Progenitor cell of endocrine pancreas (in vitro differentiated cells): ENCODE data around the gene COMP. TPM values are rescaled to one million over a fixed set of nuclear protein-coding genes. Genes with fewer than 3 reads are reported as not detected.
"Not testable (repeated sequence)": the region's sequence is repeated elsewhere in the genome, so short reads cannot be mapped to it uniquely, and the experiment has no call there.

Experiments used
- DNase-seq: peaks from one replicate; pipeline ENCODE4 v3.0.0; 2021; ENCODE audit warnings: low spot score; ENCODE audit not compliant: unreplicated experiment
- H3K27ac Mint-ChIP-seq: 2 replicates; pipeline ENCODE4 v1.8.0; 2021; ENCODE audit warnings: mild to moderate bottlenecking, moderate library complexity, mixed read lengths
- H3K27me3 Mint-ChIP-seq: 2 replicates; pipeline ENCODE4 v1.8.0; 2021; ENCODE audit warnings: mixed read lengths
- H3K36me3 Mint-ChIP-seq: 2 replicates; pipeline ENCODE4 v1.8.0; 2022; ENCODE audit warnings: mixed read lengths; ENCODE audit not compliant: insufficient read depth
- H3K4me1 Mint-ChIP-seq: 2 replicates; pipeline ENCODE4 v1.8.0; 2021; ENCODE audit warnings: low read depth, mixed read lengths
- H3K4me3 Mint-ChIP-seq: 2 replicates; pipeline ENCODE4 v1.8.0; 2021; ENCODE audit warnings: low read depth, mild to moderate bottlenecking, moderate library complexity, mixed read lengths
- H3K9me3 Mint-ChIP-seq: 2 replicates; pipeline ENCODE4 v1.8.0; 2021; ENCODE audit warnings: low read depth, mixed read lengths
- total RNA-seq: library from RNA; stranded (reverse); gene quantifications from 2 replicates; pipeline ENCODE4 v1.2.1, GENCODE V29; 2021
- TF ChIP-seq, protein P1 (sequence below): fragments of 200-600 bp; sonication (generic); IDR thresholded peaks from one replicate; pipeline ENCODE4 v1.5.0; 2021; ENCODE audit warnings: antibody characterized with exemption, mild to moderate bottlenecking; ENCODE audit not compliant: unreplicated experiment

The COMP gene
- total RNA-seq, 1 donor from 2014 or later = 0.24 TPM

DNA sequence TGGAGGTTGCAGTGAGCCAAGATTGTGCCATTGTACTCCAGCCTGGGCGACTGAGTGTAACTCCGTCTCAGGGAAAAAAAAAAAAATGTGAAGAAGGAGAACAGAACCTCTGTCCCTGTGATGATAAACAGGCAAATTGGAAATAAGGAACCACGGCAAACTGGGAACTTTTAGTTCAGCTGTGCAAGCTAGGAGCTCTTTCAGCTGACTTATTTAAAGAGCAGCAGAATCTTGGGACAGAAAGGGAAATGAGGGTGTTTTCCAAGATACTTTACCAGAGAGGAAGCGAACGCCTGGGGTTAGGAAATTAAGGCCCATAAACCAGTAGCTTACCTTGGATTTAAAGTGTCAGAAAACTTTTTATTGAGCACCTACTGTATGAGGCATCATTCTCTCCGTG, 37.7 kb upstream of the COMP start:
- Mint-ChIP-seq H3K27me3 (peaks cover 4% of the 10 kb centered on the region), H3K4me3 (no peak overlapping the region), H3K27ac (no peak overlapping the region), H3K9me3 (peaks cover 7% of the 10 kb centered on the region), H3K4me1 (peaks cover 8% of the 10 kb centered on the region), H3K36me3 (peaks cover 1% of the 10 kb centered on the region)
- TF ChIP-seq, protein P1, sequence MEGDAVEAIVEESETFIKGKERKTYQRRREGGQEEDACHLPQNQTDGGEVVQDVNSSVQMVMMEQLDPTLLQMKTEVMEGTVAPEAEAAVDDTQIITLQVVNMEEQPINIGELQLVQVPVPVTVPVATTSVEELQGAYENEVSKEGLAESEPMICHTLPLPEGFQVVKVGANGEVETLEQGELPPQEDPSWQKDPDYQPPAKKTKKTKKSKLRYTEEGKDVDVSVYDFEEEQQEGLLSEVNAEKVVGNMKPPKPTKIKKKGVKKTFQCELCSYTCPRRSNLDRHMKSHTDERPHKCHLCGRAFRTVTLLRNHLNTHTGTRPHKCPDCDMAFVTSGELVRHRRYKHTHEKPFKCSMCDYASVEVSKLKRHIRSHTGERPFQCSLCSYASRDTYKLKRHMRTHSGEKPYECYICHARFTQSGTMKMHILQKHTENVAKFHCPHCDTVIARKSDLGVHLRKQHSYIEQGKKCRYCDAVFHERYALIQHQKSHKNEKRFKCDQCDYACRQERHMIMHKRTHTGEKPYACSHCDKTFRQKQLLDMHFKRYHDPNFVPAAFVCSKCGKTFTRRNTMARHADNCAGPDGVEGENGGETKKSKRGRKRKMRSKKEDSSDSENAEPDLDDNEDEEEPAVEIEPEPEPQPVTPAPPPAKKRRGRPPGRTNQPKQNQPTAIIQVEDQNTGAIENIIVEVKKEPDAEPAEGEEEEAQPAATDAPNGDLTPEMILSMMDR = no peak
- no peak for DNase-seq

DNA sequence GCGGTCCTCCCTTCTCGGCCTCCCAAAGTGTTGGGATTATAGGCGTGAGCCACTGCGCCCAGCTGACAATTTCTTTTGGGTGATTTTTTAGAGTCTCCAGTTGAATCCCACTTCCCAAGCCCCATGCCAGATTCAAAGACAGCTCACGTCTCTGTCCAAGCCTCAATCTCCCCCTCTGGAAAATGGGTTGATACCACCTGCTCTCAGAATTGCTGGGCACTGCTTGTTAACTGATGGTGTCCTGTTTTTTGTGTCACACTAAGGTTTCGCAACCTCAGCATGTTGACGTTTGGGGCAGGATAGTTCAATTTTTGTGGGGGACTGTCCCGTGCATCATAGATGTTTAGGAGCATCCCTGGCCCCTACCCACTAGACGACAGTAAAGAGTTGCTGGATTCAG, 26.5 kb upstream of the COMP start:
- Mint-ChIP-seq H3K4me1 (no peaks in the 10 kb centered on the region), H3K27me3 (peaks cover 4% of the 10 kb centered on the region), H3K4me3 (no peak overlapping the region), H3K27ac (no peak overlapping the region), H3K9me3 (no peaks in the 10 kb centered on the region), H3K36me3 (no peaks in the 10 kb centered on the region)
- TF ChIP-seq, protein P1 = no peak
- no peak for DNase-seq

DNA sequence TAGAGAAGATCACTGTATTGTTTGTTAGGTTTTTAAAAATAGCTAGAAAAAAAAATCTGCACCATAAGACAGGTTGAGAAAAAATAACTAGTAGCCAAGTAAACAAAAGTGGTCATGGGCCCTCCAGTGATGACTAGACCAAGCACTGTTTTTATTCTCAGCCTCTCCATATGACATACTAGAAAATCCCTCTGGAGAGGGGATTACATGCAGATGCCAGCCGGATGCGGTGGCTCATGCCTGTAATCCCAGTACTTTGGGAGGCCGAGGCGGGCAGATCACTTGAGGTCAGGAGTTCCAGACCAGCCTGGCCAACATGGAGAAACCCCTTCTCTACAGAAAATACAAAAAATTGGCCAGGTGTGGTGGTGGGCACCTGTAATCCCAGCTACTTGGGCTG, 25.5 kb upstream of the COMP start:
- DNase-seq, H3K36me3 Mint-ChIP-seq, H3K27ac Mint-ChIP-seq, H3K4me3 Mint-ChIP-seq, H3K9me3 Mint-ChIP-seq, H3K4me1 Mint-ChIP-seq, H3K27me3 Mint-ChIP-seq: not testable (repeated sequence)

DNA sequence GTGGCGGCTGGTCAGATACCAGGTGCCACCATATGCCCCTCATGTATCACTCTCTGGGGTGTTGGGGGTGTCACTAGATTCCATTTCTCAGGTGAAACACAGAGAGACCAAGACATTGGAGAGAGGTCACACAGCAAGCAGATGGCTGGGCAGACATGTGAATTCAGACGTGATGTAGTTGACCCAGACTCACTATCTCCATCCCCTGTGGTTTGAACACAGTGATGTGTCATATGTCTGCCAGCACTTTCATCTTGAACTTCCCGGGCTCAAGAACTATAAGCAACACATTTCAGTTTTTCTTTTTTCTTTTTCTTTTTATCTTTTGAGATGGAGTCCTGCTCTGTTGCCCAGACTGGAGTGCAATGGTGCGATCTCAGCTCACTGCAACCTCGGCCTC, 24.6 kb upstream of the COMP start:
- no peaks in the 10 kb centered on the region for H3K36me3 Mint-ChIP-seq
- no peak for DNase-seq
- no peak overlapping the region for H3K4me3 Mint-ChIP-seq
- TF ChIP-seq, protein P1 = no peak
- H3K27me3 Mint-ChIP-seq = peaks cover 7% of the 10 kb centered on the region
- no peaks in the 10 kb centered on the region for H3K9me3 Mint-ChIP-seq
- H3K4me1 Mint-ChIP-seq = no peaks in the 10 kb centered on the region
- H3K27ac Mint-ChIP-seq = no peak overlapping the region

DNA sequence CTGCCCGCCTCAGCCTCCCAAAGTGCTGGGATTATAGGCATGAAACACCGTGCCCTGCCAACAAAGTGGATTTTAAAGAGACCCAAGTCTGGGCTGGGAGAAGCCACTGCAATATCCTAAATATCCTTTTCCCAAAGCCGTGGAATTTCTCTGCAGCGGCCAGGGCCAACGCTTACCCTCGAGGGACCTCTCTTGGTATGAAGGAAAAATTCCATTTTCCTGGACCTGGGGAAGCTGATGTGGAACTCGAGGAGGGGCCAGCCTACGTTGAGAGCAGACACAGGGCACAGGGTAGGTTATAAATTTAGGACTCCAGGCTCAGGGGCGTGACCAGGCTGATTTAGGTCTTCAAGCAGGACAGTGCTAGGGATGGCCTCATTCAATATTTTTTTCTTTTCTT, 23.0 kb upstream of the COMP start:
- DNase-seq = no peak
- Mint-ChIP-seq H3K9me3 (no peaks in the 10 kb centered on the region), H3K27ac (no peak overlapping the region), H3K4me1 (no peaks in the 10 kb centered on the region), H3K36me3 (no peaks in the 10 kb centered on the region), H3K27me3 (peaks cover 11% of the 10 kb centered on the region), H3K4me3 (no peak overlapping the region)
- TF ChIP-seq, protein P1 = no peak

DNA sequence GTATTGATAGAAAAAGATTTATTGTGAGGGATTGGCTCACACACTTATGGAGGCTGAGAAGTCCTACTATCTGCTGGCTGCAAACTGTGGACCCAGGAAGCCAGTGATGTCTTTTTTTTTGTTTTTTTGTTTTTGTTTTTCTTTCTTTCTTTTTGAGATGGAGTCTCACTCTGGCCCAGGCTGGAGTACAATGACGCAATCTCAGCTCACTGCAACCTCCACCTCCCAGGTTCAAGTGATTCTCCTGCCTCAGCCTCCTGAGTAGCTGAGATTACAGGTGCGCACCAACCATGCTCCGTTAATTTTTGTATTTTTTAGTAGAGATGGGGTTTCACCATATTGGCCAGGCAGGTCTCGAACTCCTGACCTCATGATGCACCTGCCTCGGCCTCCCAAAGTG, 20.5 kb upstream of the COMP start:
- H3K4me1 Mint-ChIP-seq, DNase-seq, H3K9me3 Mint-ChIP-seq, H3K36me3 Mint-ChIP-seq, H3K4me3 Mint-ChIP-seq, H3K27ac Mint-ChIP-seq: not testable (repeated sequence)
- H3K27me3 Mint-ChIP-seq = peaks cover 15% of the 10 kb centered on the region
